SHP77 (cell line): ENCODE measurements around the gene TAF6.

ENCODE experiments used
- DNase-seq, 2 experiments: peaks; one replicate each; lab custom pipeline; 2025; lab: John Stamatoyannopoulos, UW

TAF6 gene

GRCh38 chr7:100093498-100093897 lies 25.7 kb downstream of the TAF6 start:
- no peak for DNase-seq

GRCh38 chr7:100093054-100093453 lies 26.1 kb downstream of the TAF6 start:
- no peak for DNase-seq

- DNase-seq: no peak
These were observed 27.6 kb downstream of the TAF6 start for GRCh38 chr7:100091411-100092181.

- no peak for DNase-seq
These were observed 28.4 kb downstream of the TAF6 start for GRCh38 chr7:100090527-100091410.

GRCh38 chr7:100089458-100090196 lies 29.5 kb downstream of the TAF6 start:
- DNase-seq: no peak

- DNase-seq: peak; percentile 33 to 62
These were observed 30.3 kb downstream of the TAF6 start, which contains the start of gene COPS6 for GRCh38 chr7:100088621-100089457. Gene COPS6, plus strand, starts transcription at chr7:100088969. Its CDS starts 22 bp downstream, at chr7:100088991.

GRCh38 chr7:100088095-100088620 lies 31.0 kb downstream of the TAF6 start:
- DNase-seq: no peak

- DNase-seq: no peak
These were observed 32.0 kb downstream of the TAF6 start for GRCh38 chr7:100087055-100087750.

- DNase-seq: no peak
These were observed 33.6 kb downstream of the TAF6 start for GRCh38 chr7:100085515-100085914.

- DNase-seq: no peak
These were observed 36.2 kb downstream of the TAF6 start for GRCh38 chr7:100082978-100083377.

- peak; percentile 94 to 98 for DNase-seq
These were observed 37.5 kb downstream of the TAF6 start, which contains the start of gene ZNF3 for GRCh38 chr7:100081535-100082102. Gene ZNF3, minus strand, starts transcription at chr7:100081723. Its CDS starts 4,366 bp downstream, at chr7:100077357.

- peak in 1 of 2 experiments; percentile 19 for DNase-seq
These were observed 38.1 kb downstream of the TAF6 start for GRCh38 chr7:100080907-100081534.

GRCh38 chr7:100079024-100079560 lies 40.1 kb downstream of the TAF6 start:
- DNase-seq: no peak

- no peak for DNase-seq
These were observed 42.0 kb downstream of the TAF6 start for GRCh38 chr7:100077205-100077604.

GRCh38 chr7:100075418-100075817 lies 43.7 kb downstream of the TAF6 start:
- no peak for DNase-seq

GRCh38 chr7:100074841-100075240 lies 44.3 kb downstream of the TAF6 start:
- DNase-seq: no peak

GRCh38 chr7:100072462-100072861 lies 46.7 kb downstream of the TAF6 start:
- no peak for DNase-seq

- DNase-seq: no peak
These were observed 48.0 kb downstream of the TAF6 start for GRCh38 chr7:100071018-100071723.

GRCh38 chr7:100069991-100070390 lies 49.2 kb downstream of the TAF6 start:
- no peak for DNase-seq
